ENCODE data around the gene PDE4D.
A peak's percentile ranks its signal among the peaks of the same experiment; 100 is the strongest.
"Not testable (repeated sequence)": the region's sequence is repeated elsewhere in the genome, so short reads cannot be mapped to it uniquely, and the experiment has no call there.

The PDE4D gene

DNA sequence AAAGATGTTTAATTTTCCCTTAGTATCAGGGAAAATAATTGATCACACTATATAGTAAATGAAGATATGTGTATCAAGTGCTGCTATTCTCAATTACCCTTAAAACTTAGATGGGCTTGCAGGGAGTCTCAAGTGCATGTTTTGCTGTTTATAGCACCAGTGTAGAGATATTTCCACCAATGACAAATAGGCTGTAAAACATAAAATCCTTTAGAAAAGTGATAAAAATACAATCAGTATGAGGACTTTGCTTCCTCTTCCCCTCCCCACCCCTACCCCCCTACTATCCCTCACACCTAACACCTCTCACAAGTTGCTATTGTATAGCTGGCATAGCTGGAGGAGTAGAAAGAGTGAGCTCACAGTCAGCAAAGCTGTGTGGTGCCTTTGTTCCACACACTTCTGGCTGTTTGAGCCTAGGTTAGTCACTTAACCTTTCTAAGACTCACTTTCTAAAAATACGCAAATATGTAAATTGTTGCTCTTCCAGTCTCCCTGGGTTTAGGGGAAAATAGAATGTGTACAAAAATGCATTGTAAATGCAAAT, 93.1 kb downstream of the PDE4D start:
- no peak for DNase-seq

DNA sequence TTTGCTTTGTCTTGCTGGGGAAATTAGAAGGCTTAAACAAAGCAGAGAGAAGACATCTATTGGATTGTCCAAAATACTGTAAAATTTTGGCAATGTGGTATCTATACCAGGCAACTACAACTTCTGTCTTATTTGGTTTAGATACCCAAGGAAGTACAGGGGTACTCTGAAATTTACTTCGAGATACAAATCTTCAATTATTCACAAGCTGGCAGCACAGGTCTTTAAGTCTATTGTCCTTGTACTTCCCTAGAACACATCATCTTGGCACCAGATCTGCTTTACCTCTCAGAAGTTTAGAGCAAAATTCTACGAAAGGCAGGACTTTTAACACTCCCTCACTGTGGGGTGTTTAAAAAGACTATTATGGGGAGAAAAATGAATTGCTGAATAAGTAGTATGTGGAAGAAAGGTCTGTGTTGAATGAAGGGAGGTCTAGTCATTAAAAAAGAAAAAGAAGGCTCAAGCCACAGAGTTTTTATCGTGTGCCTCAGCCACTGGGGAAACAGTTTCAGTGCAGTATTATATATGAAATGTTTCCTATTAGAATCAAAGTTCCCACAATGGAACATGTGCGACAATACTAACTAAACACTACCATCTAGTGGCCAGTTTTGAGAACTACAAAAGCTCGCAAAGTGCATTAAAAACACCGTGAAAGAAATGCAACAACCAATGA, 93.7 kb downstream of the PDE4D start:
- peak in 2 of 58 donors; percentile 17 to 52 for DNase-seq

DNA sequence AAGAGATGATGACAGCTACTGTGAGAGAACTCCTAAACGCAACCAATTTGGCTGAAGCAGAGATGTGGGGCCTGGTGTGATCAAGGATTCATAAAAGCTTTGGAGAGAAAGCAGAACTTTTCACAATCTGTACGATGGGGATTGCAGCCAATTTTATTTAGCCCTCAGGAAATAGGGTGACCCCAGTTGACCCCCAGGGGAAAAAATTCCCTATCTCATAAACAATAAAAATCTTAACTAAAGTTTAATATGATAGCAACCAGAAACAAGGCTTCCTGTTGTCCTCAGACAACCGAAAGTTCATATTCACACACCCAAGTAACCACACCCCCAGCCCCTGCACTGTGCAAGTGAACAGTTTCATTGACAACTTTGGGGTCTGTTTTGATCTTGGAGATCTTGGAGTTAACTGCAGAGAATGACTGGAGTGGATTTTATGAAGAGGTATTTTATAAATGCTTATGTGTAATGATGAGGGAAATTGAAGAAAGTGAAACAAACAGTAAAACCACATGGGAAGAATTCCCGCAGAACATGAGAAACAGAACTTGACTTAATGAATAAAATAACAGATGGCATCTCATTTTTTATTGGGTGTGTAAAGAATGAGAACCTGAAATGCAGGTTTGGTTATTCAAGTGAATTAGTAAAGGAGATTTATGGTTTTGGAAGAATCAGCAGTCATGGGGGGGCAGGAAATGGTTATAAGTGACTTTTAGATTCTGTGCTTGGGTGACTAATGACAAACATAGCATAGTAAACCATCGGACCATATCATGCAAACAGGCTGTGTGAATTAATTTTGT, 94.5 kb downstream of the PDE4D start:
- no peak for DNase-seq

DNA sequence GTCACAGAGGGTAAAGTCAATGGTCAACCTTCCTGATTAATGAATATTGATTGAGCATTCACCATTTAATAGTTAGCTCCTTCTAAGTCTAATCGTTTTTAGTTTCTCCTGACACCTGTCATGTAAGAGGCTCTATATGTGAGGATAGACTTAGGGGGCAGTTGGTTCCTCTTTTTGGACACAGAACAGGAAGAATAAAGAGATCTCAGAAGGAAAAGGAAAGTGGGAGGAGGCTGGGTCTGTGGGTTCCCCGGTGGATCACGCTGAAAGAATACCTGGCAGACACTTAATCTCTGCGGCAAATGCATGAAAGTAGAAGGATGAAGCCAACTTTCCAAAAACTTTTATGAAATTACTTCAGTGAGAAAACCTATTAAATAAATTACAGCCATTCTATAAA, 98.4 kb downstream of the PDE4D start:
- no peak for DNase-seq

DNA sequence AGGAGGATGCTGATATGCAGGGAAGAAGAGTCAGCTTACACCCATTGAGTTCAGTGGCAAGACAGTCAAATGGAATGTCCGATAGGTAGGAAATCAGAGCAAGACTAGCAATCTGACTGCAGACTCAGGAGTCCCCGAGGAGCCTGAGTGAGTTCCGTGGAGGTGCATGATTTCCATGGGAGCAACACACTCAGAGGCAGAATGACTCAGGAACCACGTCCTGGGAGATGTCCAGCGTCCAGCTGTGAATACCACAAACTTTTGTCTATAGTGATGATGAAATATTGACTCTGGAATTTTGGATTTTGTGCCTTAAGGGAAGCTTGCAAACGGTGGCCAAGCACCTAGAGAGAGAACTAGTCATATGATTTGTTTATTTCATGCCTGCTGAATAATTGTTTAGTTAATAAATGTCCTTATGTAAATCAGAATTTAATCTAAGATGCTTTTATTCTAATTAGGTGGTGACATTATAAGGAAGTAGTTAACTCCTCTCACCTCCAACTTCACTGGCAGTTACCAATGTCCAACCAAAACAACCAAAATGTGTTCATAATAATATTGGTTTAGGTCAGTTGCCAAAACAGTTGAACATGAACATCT, 100.4 kb downstream of the PDE4D start:
- DNase-seq = no peak

DNA sequence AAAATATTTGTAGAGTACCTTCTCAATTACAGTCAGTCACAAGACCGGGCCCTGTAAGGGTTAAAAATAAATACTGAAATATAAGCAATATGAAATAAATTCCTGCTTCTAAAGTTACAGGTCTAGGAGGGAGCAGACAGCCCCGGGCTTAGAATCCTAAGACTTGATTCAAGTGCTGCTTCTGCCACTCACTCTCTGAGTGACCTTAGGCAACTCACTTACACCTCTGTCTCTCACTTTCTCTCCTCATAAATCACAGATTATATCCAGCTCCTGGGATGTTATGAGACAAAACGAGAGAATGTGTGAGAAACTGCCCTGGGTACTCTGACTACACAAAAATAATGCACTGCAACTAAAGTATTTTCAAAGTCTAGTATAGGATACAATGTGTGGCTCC, 101.9 kb downstream of the PDE4D start:
- no peak for DNase-seq

DNA sequence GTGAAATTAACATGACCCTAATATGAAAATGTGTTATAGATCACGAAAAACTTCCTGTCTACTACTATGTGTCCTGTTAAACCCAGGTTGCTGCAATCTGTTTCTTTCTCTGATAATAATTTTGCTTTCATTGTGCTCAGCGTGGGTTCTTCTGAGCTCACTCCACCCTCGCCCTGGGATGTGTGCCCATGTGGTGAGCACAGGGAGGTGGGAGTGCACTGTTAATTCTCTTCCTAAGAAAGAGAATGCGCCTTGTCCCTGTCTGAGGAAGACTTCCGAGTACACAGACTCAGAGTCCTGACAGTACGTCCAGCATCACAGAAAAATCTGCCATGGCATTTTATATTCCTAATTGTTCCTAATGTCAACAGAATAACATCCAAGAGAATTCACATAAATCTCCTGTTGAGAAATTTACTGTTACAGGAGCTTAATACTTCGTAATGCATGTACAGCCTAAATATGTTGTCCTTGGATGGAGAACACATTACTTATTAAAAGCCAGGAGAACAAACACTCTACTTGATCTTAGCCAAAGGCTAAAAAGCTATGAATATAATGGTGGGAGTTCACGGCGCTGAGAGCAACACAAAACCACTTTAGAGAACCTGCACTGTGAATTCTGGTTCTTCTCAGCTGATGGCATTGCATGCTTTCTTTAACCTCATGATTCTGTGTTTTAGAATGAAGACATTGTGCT, 102.6 kb downstream of the PDE4D start:
- DNase-seq = peak in 15 of 58 donors; percentile 3 to 49 (median 17)

DNA sequence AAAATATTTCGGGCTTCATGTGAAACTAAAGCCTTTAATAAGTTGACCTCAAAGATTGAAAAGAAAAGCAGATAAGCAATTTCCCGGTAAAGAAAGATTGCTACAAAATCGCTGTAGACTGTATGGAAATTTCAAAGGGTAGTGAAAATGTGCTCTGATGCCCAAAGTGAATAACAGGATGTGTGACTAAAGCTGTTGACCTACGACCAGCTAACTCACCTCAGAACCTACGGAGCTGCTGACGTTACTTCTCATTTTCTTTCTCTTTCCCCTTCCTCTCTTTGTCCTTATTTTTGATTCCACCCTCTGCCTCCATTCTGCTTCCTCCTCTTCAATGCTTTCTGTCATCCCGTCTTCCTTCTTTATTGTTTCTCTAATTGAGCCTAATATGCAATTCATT, 103.2 kb downstream of the PDE4D start:
- DNase-seq = no peak

DNA sequence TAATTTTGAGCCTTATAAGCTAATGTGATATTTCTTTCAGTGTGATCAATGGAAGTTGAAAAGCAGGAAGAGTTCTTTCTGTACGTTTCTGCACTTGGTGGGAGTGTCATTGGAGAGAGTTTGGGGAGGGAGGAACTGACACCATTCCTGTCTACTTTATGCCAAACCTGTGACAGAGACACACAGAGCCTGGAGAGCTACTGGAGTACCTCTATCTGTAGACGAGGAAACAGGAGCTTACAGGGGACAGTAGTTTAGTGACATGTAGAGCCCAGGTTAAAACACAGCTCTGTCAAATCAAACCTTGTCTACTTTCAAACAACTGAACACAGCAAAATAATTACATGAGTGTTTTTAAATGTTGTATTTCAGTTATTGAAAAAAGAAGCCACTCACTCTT, 103.6 kb downstream of the PDE4D start:
- DNase-seq = no peak

DNA sequence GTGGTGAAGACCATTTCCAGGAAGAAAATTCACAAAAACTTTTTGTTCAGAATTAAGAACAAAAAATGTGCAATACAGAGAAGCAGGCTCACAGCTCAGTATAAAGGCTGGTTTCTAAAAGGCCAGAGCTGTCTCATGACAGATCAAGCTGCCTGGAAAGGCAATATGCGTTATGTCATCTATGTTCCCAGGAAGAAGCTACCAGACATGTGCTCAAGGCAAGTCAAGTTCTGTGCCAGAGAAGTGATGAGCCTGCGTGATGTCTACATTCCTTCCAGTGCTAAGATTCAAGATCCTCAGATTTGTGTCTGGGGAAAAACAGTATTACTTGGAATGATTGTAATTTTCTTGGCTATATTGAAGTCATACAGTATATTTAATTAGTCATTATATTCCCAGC, 104.3 kb downstream of the PDE4D start:
- DNase-seq = no peak

DNA sequence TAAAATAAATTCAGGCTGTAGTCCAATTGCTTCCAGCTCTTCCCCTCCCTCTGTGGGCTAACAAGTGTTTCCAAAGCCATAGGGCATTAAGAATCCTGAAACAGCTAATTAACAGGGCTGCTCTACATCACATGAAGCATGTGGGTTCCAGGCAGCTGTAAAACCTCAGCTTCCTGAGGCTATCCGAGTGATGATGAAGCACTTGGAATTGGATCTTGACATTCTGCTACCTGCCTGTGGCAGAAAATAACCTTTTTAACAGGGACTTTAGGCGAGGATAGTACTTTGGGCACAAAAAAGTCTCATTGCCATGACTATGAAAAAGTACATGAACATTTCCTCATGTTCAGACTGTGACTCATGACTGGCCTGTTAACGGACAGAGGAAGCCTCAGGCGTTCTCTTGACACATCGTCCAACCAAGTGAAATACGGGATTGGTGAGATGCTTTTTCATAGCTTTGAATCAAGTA, 107.2 kb downstream of the PDE4D start:
- DNase-seq = no peak

DNA sequence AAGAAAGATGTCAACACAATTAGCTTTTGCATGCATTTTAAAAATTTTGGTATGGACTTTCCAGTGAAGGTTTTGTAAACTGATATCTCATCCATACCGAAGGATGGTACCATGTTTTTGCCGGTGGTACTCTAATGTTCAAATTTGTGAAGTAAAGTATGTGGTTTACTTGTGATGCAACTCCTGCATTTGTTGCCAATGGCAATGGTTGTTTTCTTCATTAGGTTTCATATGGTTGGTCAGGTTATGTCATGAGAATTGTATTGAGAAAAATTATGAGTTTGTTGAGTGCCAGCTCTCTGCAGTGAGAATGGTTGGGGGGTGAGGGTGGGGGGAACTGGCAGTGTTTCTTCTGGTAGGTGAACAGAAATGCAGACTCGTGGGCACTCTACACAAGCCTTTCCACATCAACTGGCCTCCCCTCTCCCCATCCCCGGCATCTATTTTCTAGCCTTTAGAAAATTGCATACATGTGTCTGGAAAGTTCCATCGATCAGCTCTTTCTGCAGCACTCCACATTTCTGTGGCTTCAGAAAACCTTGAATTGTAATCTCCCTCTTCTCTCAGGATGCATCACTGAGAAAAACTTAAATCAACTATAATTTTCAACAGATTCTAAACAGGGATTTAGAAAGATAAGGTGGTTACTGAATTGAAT, 107.7 kb downstream of the PDE4D start:
- no peak for DNase-seq

DNA sequence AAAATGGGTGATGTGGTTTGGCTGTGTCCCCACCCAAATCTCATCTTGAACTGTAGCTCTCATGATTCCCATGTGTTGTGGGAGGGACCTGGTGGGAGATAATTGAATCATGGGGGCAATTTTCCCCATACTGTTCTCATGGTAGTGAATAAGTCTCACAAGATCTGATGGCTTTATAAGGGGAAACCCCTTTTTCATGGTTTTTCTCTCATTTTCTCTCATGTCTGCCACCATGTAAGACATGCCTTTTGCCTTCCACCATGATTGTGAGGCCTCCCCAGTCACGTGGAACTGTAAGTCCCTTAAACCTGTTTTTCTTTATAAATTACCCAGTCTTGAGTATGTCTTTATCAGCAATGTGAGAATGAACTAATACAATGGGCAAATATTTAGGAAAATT, 108.8 kb downstream of the PDE4D start:
- not testable (repeated sequence) for DNase-seq

DNA sequence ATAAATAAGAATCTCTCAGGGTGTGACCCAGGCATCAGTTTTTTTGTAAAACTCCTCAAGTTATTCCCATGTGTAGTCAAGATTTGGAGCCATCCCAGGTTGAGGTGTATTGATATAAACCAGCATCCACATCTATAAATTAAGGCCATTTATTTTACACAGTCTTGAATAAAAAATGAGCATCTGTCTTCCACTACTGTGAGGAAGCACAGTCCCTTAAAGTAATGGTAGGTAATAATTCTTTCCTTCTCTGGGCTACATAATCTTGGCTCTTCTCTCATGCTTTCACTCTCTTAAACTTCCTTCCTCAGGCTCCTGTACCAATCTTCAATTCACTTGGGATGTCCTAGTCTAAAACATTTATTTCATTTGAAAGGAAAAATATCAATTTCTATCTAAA, 110.3 kb downstream of the PDE4D start:
- DNase-seq = no peak

DNA sequence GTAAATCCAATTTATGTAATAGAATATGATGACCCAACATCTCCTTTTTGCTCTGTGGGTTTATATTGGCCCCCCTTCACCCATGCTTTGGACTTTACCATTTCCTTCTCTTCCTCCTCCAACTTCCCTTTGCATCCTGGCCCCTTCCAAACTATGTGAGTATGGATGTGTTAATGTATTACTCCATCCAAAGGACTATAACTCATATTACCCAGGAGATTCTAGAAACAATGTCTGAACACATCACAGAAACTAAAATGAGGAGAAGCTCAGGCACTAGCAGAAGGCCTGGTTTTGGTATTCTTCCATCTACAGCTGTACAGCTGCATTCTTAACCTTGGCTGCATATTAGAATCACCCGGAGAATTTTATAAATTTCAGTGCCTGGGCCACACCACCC, 110.7 kb downstream of the PDE4D start:
- no peak for DNase-seq

DNA sequence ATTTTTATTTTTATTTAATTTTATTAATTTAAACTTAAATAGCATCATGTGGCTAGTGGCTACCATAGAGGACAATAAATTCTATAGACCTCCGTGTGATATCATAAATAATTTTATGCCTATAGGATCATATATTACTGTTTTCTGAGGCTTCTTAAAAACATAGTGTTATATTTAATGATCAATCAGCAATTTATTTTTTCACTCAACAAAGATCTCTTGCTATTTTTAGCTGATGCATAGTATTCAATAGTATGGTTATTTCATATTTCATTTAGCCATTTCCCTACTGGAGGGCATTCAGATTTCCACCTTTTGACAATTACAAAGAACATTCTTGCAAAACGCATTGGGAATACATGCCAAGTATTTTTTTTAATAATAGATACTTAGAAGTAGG, 114.1 kb downstream of the PDE4D start:
- DNase-seq = no peak

DNA sequence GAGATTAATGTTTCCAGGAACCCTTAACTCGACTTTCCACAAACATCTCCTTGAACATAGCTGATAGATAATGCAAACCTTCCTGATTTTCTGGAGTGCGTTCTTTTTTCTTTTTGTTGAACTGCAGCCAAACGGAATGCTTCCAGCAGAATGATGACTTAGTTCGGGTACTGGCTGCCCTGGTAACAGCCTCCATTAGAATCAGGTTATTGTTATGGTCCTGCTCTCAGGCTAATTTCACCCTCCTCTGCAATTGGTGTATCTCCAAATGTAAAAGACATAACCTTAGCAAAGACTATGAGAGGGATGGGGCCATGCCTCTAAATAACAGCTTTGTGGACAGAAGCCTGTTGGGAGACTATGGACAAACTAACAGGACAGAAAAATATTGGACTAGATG, 116.5 kb downstream of the PDE4D start:
- no peak for DNase-seq

DNA sequence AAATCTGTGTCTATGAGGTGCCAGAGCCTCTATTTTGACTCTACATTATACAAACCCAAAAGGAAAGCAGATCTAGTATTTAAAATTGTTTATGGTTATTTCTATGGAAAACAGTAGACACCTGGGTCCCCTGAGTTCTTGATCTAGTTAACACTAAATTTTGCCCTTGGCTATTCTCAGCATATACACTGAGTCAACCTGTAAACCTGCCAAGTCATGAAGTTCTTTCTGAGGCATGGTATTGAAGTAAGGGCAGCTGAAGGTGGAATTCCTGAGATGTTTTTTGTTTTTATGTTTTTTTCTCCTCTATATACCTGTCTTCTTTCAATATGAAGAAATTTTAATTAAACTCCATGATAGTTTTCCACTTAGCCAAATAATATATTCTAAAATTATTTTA, 120.2 kb downstream of the PDE4D start:
- DNase-seq = no peak

DNA sequence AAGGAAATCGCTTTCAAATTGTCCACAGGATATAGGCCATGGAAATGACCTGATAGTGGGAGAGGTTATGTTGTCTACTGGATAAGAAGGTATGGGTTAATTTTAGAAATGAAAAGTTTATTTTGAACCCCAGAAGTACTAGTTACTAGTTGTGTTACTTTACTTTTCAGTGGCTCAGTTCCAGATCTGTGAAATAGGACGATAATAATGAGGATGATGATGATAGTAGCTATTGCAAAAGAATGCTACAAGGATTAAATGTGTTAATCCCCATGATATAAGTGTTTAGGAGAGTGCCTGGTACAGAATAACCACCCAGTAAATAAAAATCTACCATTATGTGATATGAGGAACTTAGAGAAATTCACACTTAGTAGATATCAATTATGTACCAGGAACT, 120.8 kb downstream of the PDE4D start:
- no peak for DNase-seq

DNA sequence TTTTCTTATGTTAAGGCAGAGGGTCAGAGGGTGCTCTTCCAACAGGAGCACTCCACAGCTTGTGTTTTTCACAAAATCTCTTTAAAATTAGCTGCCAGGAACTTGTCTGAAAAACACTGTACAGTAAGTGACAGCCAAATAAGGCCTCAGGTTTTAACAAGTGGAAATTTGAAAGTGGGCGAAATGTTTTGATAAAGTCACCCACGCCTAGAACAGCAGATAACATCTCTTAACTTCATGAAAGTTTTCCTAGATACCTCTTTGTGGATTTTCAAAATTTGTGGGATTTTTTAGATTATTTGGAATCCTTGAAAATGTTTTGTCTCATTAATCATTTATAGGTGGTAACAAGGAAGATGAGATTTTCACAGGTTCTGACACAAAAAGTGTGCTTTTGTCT, 121.3 kb downstream of the PDE4D start:
- DNase-seq = no peak

DNA sequence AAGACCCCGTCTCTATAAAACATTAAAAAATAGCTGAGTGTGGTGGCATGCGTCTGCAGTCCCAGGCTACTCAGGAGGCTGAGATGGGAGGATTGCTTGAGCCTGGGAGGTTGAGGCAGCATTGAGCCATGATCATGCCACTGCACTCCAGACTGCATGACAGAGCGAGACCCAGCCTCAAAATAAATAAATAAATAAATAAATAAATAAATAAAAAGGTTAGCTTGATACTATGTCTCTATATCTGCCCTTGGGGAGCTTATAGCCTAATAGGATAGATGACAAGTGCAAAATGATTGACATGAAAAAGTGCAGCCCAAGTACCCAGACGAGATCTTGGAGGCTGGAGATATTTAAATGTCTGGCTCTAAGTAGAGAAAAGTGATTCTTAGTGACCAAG, 122.6 kb downstream of the PDE4D start:
- no peak for DNase-seq

All from anterior cingulate cortex (tissue), 58 donors.